ENCODE results near the gene ZNF335.

Gene ZNF335

GRCh38 chr20:45959956-45960630 lies 11.9 kb downstream of the ZNF335 start:
- H2AFZ ChIP-seq (ENCODE audit: low read depth, low read length): no peak overlapping the region
- DNase-seq: no peak
- H3K4me3 ChIP-seq (ENCODE audit: low read depth in 1 of 2, low read length in 2 of 2): no peak overlapping the region
- H3K36me3 ChIP-seq (ENCODE audit: insufficient read depth, low read length): peaks cover 79% of the 10 kb centered on the region
- no peaks in the 10 kb centered on the region for H3K4me1 ChIP-seq (ENCODE audit: insufficient read depth, low read length)
- H3K27me3 ChIP-seq (ENCODE audit: insufficient read depth, low read length, poor library complexity): no peaks in the 10 kb centered on the region
- no peak overlapping the region for H3K9ac ChIP-seq (ENCODE audit: low read depth, low read length)
- no peak overlapping the region for H3K4me2 ChIP-seq (ENCODE audit: insufficient read depth, low read length)
- TF ChIP-seq CTCF (IDR thresholded peaks at IDR 0.05; ENCODE audit: borderline replicate concordance, extremely low read depth, low read length, poor library complexity, severe bottlenecking): no peak
- TF ChIP-seq EZH2 (IDR thresholded peaks at IDR 0.05; ENCODE audit: borderline replicate concordance, low read depth, low read length, severe bottlenecking): no peak
- H3K27ac ChIP-seq (ENCODE audit: low read length): no peak overlapping the region
- 0 out of 2 replicates have a peak, but pooled peaks cover 4% of the 10 kb centered on the region for H4K20me1 ChIP-seq (ENCODE audit: insufficient read depth, low read length)
- ATAC-seq (ENCODE audit: insufficient read depth, low read depth): no peak
- H3K9me3 ChIP-seq (ENCODE audit: insufficient read depth, low read length, severe bottlenecking): no peaks in the 10 kb centered on the region
- no peaks in the 10 kb centered on the region for H3K79me2 ChIP-seq (ENCODE audit: insufficient read depth, low read length)

GRCh38 chr20:45959126-45959525 lies 12.9 kb downstream of the ZNF335 start:
- Histone ChIP-seq H4K20me1 (ENCODE audit: insufficient read depth, low read length) (0 out of 2 replicates have a peak, but pooled peaks cover 4% of the 10 kb centered on the region), H3K27me3 (ENCODE audit: insufficient read depth, low read length, poor library complexity) (no peaks in the 10 kb centered on the region), H2AFZ (ENCODE audit: low read depth, low read length) (no peak overlapping the region), H3K27ac (ENCODE audit: low read length) (no peak overlapping the region), H3K4me1 (ENCODE audit: insufficient read depth, low read length) (no peaks in the 10 kb centered on the region), H3K4me2 (ENCODE audit: insufficient read depth, low read length) (no peak overlapping the region), H3K36me3 (ENCODE audit: insufficient read depth, low read length) (peaks cover 72% of the 10 kb centered on the region), H3K9ac (ENCODE audit: low read depth, low read length) (no peak overlapping the region), H3K9me3 (ENCODE audit: insufficient read depth, low read length, severe bottlenecking) (no peaks in the 10 kb centered on the region), H3K79me2 (ENCODE audit: insufficient read depth, low read length) (no peaks in the 10 kb centered on the region), H3K4me3 (ENCODE audit: low read depth in 1 of 2, low read length in 2 of 2) (no peak overlapping the region)
- DNase-seq: no peak
- TF ChIP-seq CTCF (IDR thresholded peaks at IDR 0.05; ENCODE audit: borderline replicate concordance, extremely low read depth, low read length, poor library complexity, severe bottlenecking): no peak
- TF ChIP-seq EZH2 (IDR thresholded peaks at IDR 0.05; ENCODE audit: borderline replicate concordance, low read depth, low read length, severe bottlenecking): no peak
- ATAC-seq (ENCODE audit: insufficient read depth, low read depth): no peak

- H3K4me1 ChIP-seq (ENCODE audit: insufficient read depth, low read length): no peaks in the 10 kb centered on the region
- no peak overlapping the region for H3K4me2 ChIP-seq (ENCODE audit: insufficient read depth, low read length)
- H3K4me3 ChIP-seq (ENCODE audit: low read depth in 1 of 2, low read length in 2 of 2): no peak overlapping the region
- H3K79me2 ChIP-seq (ENCODE audit: insufficient read depth, low read length): no peaks in the 10 kb centered on the region
- H4K20me1 ChIP-seq (ENCODE audit: insufficient read depth, low read length): 0 out of 2 replicates have a peak, but pooled peaks cover 4% of the 10 kb centered on the region
- no peak for TF ChIP-seq CTCF (IDR thresholded peaks at IDR 0.05; ENCODE audit: borderline replicate concordance, extremely low read depth, low read length, poor library complexity, severe bottlenecking)
- no peak for TF ChIP-seq EZH2 (IDR thresholded peaks at IDR 0.05; ENCODE audit: borderline replicate concordance, low read depth, low read length, severe bottlenecking)
- no peak for DNase-seq
- H3K9me3 ChIP-seq (ENCODE audit: insufficient read depth, low read length, severe bottlenecking): no peaks in the 10 kb centered on the region
- no peaks in the 10 kb centered on the region for H3K27me3 ChIP-seq (ENCODE audit: insufficient read depth, low read length, poor library complexity)
- H3K9ac ChIP-seq (ENCODE audit: low read depth, low read length): no peak overlapping the region
- H3K27ac ChIP-seq (ENCODE audit: low read length): no peak overlapping the region
- no peak overlapping the region for H2AFZ ChIP-seq (ENCODE audit: low read depth, low read length)
- peaks cover 72% of the 10 kb centered on the region for H3K36me3 ChIP-seq (ENCODE audit: insufficient read depth, low read length)
- no peak for ATAC-seq (ENCODE audit: insufficient read depth, low read depth)
These were observed 13.4 kb downstream of the ZNF335 start for GRCh38 chr20:45958593-45958992.

Data from DND-41 (cell line).